Calu3 (cell line): Measurements from ENCODE around the gene ITPR2. TPM values are rescaled to one million over a fixed set of nuclear protein-coding genes. Genes with fewer than 3 reads are reported as not detected.

Experiments used
- BruUV-seq: library from RNA; stranded (reverse); fragments of 400-500 nt; replicated peaks from 2 replicates; lab custom pipeline; 2021; lab: Mats Ljungman, UMichigan
- CTCF ChIA-PET: fragments of 300-600 bp; sonication (Branson Sonifier 250); formaldehyde crosslinking; loops from one replicate; lab custom pipeline; 2022; ENCODE audit warnings: antibody characterized with exemption; lab: Charles Lee
- DNase-seq: peaks from one replicate; pipeline ENCODE4 v3.0.0; 2022
- H3K27ac Mint-ChIP-seq: one replicate; pipeline ENCODE4 v1.8.0; 2022; ENCODE audit warnings: mixed read lengths; ENCODE audit not compliant: unreplicated experiment
- H3K27me3 Mint-ChIP-seq: one replicate; pipeline ENCODE4 v1.8.0; 2022; ENCODE audit warnings: mixed read lengths; ENCODE audit not compliant: unreplicated experiment
- H3K36me3 Mint-ChIP-seq: one replicate; pipeline ENCODE4 v1.8.0; 2022; ENCODE audit warnings: mild to moderate bottlenecking, moderate library complexity, mixed read lengths; ENCODE audit not compliant: insufficient read depth, unreplicated experiment
- H3K4me1 Mint-ChIP-seq: one replicate; pipeline ENCODE4 v1.8.0; 2022; ENCODE audit warnings: mild to moderate bottlenecking, low read depth, mixed read lengths; ENCODE audit not compliant: unreplicated experiment
- H3K4me3 Mint-ChIP-seq: one replicate; pipeline ENCODE4 v1.8.0; 2022; ENCODE audit warnings: mild to moderate bottlenecking, low read depth, moderate library complexity, mixed read lengths; ENCODE audit not compliant: unreplicated experiment
- H3K9me3 Mint-ChIP-seq: one replicate; pipeline ENCODE4 v1.8.0; 2022; ENCODE audit warnings: low read depth, mixed read lengths; ENCODE audit not compliant: unreplicated experiment
- intact Hi-C: fragments of 100-400 bp; cut with micrococcal nuclease; formaldehyde crosslinking; loops from one replicate; pipeline ENCODE4 v1.10.0; 2022; ENCODE audit not compliant: unreplicated experiment
- total RNA-seq: library from RNA; stranded (reverse); gene quantifications from 2 replicates; pipeline ENCODE4 v1.2.3, GENCODE V29; 2022
- TF ChIP-seq, protein P1 (sequence below): fragments of 200-600 bp; IDR thresholded peaks from one replicate; pipeline ENCODE4 v1.8.0; 2022; ENCODE audit warnings: antibody characterized with exemption; ENCODE audit not compliant: unreplicated experiment

Gene ITPR2
- total RNA-seq, 1 experiment from 2014 or later = 2.5 TPM

DNA sequence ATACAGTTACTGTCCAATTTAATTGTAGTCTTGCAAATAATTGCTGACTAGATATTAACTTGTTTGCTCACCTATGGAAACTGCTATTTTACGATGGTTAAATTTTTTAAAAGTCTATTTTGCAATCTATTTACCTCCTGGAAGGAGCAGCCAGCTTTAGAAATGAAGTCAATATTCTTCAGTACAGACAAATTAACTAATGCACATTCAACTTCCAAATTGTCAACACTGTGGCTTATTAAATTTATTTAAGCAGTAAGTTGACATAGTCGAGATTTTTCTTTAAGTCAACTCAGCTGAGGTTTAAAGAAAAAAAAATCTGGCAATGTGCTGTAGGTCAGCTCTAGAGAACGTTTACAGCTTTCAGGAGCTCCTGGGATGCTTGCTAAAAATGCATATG lies 416.4 kb downstream of the ITPR2 start:
- no peak overlapping the region for H3K4me3 Mint-ChIP-seq
- intact Hi-C loops = no loop called here
- DNase-seq = no peak
- peaks cover 3% of the 10 kb centered on the region for H3K9me3 Mint-ChIP-seq
- H3K36me3 Mint-ChIP-seq = no peaks in the 10 kb centered on the region
- no peaks in the 10 kb centered on the region for H3K4me1 Mint-ChIP-seq
- H3K27me3 Mint-ChIP-seq = no peaks in the 10 kb centered on the region
- H3K27ac Mint-ChIP-seq = no peak overlapping the region
- BruUV-seq = no TSS peak
- TF ChIP-seq, protein P1, sequence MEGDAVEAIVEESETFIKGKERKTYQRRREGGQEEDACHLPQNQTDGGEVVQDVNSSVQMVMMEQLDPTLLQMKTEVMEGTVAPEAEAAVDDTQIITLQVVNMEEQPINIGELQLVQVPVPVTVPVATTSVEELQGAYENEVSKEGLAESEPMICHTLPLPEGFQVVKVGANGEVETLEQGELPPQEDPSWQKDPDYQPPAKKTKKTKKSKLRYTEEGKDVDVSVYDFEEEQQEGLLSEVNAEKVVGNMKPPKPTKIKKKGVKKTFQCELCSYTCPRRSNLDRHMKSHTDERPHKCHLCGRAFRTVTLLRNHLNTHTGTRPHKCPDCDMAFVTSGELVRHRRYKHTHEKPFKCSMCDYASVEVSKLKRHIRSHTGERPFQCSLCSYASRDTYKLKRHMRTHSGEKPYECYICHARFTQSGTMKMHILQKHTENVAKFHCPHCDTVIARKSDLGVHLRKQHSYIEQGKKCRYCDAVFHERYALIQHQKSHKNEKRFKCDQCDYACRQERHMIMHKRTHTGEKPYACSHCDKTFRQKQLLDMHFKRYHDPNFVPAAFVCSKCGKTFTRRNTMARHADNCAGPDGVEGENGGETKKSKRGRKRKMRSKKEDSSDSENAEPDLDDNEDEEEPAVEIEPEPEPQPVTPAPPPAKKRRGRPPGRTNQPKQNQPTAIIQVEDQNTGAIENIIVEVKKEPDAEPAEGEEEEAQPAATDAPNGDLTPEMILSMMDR = no peak
- CTCF ChIA-PET = no interaction called here

DNA sequence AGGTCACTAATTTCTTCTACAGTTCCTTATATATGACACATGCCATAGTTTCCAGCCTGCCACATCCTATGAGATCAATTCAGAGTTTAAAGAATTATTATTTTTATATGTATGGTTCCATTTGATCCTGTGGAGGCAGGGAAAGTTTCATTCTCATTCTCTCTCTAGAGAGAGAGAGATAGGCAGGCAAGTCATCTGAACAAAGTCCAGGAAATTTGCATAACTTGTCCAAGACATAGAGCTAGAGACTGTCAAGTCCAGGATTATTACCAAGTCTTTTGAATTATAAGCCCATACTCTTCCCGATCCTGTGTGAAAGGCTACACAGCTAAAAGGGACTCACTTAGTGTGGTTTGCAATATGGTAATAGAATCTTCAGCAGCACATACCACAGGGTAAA lies 422.3 kb downstream of the ITPR2 start:
- intact Hi-C loops = no loop called here
- CTCF ChIA-PET = no interaction called here
- Mint-ChIP-seq H3K4me3 (no peak overlapping the region), H3K27me3 (no peaks in the 10 kb centered on the region), H3K4me1 (no peaks in the 10 kb centered on the region), H3K36me3 (no peaks in the 10 kb centered on the region), H3K27ac (no peak overlapping the region), H3K9me3 (no peaks in the 10 kb centered on the region)
- DNase-seq = no peak
- TF ChIP-seq, protein P1 = no peak
- BruUV-seq = no TSS peak

DNA sequence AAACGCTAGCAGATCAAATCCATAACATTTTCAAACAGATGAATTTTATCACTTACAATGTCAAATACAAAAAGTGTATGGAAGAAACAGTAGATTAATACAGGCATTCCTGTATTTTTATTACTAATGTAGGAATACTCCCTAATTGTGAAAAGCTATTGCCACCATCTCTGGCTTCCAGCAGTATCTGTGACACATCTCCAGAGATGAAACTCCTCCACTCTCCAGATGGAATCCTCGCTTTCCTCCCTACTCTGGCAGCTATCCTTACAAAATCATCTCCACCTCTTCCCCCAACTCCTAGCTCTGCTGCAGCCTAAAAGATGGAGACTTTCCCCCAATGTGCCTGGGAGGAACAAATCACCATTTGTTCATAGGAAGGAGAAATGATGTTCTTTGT lies 426.2 kb downstream of the ITPR2 start:
- no peaks in the 10 kb centered on the region for H3K36me3 Mint-ChIP-seq
- CTCF ChIA-PET = interaction anchor here (1.5 kb wide), 1 partner anchor 295 kb away, joined by 3 read pairs; no protein-coding TSS in a partner anchor
- H3K9me3 Mint-ChIP-seq = no peaks in the 10 kb centered on the region
- intact Hi-C loops = no loop called here
- no TSS peak for BruUV-seq
- H3K27me3 Mint-ChIP-seq = no peaks in the 10 kb centered on the region
- DNase-seq = no peak
- H3K27ac Mint-ChIP-seq = no peak overlapping the region
- no peak overlapping the region for H3K4me3 Mint-ChIP-seq
- H3K4me1 Mint-ChIP-seq = no peaks in the 10 kb centered on the region
- TF ChIP-seq, protein P1 = no peak

DNA sequence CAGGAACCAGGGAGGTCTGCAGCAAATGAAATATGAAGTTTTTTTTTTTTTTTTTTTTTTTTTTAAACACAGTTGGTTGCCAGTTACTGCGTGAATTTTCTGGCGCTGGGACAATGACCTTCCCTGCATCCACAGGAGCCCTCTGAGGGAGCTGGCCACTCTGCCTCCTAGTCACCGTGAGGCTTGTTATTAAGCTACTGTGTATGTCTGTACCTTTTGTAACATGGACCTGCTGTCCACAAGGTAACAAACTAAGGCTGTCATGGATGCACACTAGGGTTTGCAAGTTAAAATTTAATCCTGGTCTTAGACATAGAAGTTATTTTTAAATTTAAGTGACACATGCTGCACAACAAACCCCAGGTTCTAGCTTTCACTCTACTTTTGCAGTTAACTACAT lies 426.6 kb downstream of the ITPR2 start:
- intact Hi-C loops = no loop called here
- Mint-ChIP-seq H3K4me1 (no peaks in the 10 kb centered on the region), H3K27ac (no peak overlapping the region), H3K27me3 (no peaks in the 10 kb centered on the region), H3K36me3 (no peaks in the 10 kb centered on the region), H3K4me3 (no peak overlapping the region), H3K9me3 (no peaks in the 10 kb centered on the region)
- no TSS peak for BruUV-seq
- no peak for DNase-seq
- CTCF ChIA-PET = interaction anchor here (1.5 kb wide), 1 partner anchor 295 kb away, joined by 3 read pairs; no protein-coding TSS in a partner anchor
- TF ChIP-seq, protein P1 = no peak
